Natural killer cell (primary cell): Measurements from ENCODE around the gene DNAJB14. TPM values are rescaled to one million over a fixed set of nuclear protein-coding genes. Genes with fewer than 3 reads are reported as not detected.
A peak's percentile ranks its signal among the peaks of the same experiment; 100 is the strongest.

Source experiments
- ATAC-seq, 3 donors: fragments of 150-1000 bp in 2 of 3; fragments of 200-7000 bp in 1 of 3; cut with Tn5 transposase; 1 replicate in 1 of 3; 2 replicates in 2 of 3; pipeline ENCODE4 v1.10.0; 2021; ENCODE audit warnings: mild to moderate bottlenecking in 2 of 3, moderate library complexity in 2 of 3
- DNase-seq, 2 donors: peaks; one replicate each; pipeline versions ENCODE4 v3.0.0 to v3.0.0-alpha.2; 2013 to 2021; ENCODE audit warnings: mixed read lengths in 1 of 2
- H3K27ac ChIP-seq: one replicate; pipeline ENCODE4 v1.5.1; 2013; ENCODE audit warnings: mild to moderate bottlenecking, low read length
- H3K27me3 ChIP-seq: one replicate; pipeline ENCODE4 v1.6.1; 2013; ENCODE audit warnings: low read length; ENCODE audit not compliant: control insufficient read depth, insufficient read depth
- H3K36me3 ChIP-seq: one replicate; pipeline ENCODE4 v1.6.1; 2013; ENCODE audit warnings: low read length; ENCODE audit not compliant: control insufficient read depth, insufficient read depth
- H3K4me1 ChIP-seq: one replicate; pipeline ENCODE4 v1.6.1; 2013; ENCODE audit warnings: low read length; ENCODE audit not compliant: control insufficient read depth, insufficient read depth
- H3K4me3 ChIP-seq: one replicate; pipeline ENCODE4 v1.5.1; 2013; ENCODE audit warnings: low read length
- H3K9me3 ChIP-seq: one replicate; pipeline ENCODE4 v1.6.1; 2013; ENCODE audit warnings: low read length; ENCODE audit not compliant: control insufficient read depth, insufficient read depth
- H3K27ac Mint-ChIP-seq, 2 donors: one replicate each; pipeline ENCODE4 v1.8.0; 2022; ENCODE audit warnings: mild to moderate bottlenecking in 2 of 2, mixed read lengths in 2 of 2, moderate library complexity in 1 of 2
- H3K27me3 Mint-ChIP-seq, 2 donors: one replicate each; pipeline ENCODE4 v1.8.0; 2022; ENCODE audit warnings: low read depth in 2 of 2, mixed read lengths in 2 of 2
- H3K36me3 Mint-ChIP-seq: one replicate; pipeline ENCODE4 v1.8.0; 2022; ENCODE audit warnings: mixed read lengths
- H3K4me1 Mint-ChIP-seq, 2 donors: one replicate each; pipeline ENCODE4 v1.8.0; 2022; ENCODE audit warnings: mixed read lengths in 2 of 2
- H3K4me3 Mint-ChIP-seq: one replicate; pipeline ENCODE4 v1.8.0; 2022; ENCODE audit warnings: mild to moderate bottlenecking, moderate library complexity, mixed read lengths
- H3K9me3 Mint-ChIP-seq, 2 donors: one replicate each; pipeline ENCODE4 v1.8.0; 2022; ENCODE audit warnings: mixed read lengths in 2 of 2
- WGBS: methylation state at CpG from one replicate; pipeline ENCODE4 v1.1.7; 2013; ENCODE audit warnings: missing lambda C conversion rate; ENCODE audit not compliant: insufficient coverage; 5-methylcytosine and 5-hydroxymethylcytosine counted together
- intact Hi-C: fragments of 100-400 bp; cut with micrococcal nuclease; formaldehyde crosslinking; loops from one replicate; pipeline ENCODE4 v1.14.2; 2022
- total RNA-seq, 4 donors: library from RNA; stranded (reverse); fragments of 120-200 nt in 1 of 4; gene quantifications; one replicate each; pipeline versions ENCODE4 v1.2.3 to v1.2.4, GENCODE V29; 2013 to 2022
- TF ChIP-seq, protein P1 (sequence below): fragments of 200-600 bp; IDR thresholded peaks from one replicate; pipeline ENCODE4 v1.8.0; 2022; ENCODE audit warnings: antibody characterized with exemption

Gene DNAJB14
- total RNA-seq, 3 donors from 2014 or later (not counting 1 experiment from before 2014, with no cell fraction given) = 81.0 to 90.0 (median 86.1) TPM

- Mint-ChIP-seq H3K9me3 (no peaks in the 10 kb centered on the region), H3K27me3 (peaks cover 10 to 37% of the 10 kb centered on the region in 2 donors), H3K4me1 (no peaks in the 10 kb centered on the region), H3K36me3 (peaks cover 26% of the 10 kb centered on the region), H3K27ac (no peak overlapping the region), H3K4me3 (no peak overlapping the region)
- Histone ChIP-seq H3K4me1 (no peaks in the 10 kb centered on the region), H3K36me3 (no peaks in the 10 kb centered on the region), H3K27ac (no peak overlapping the region), H3K4me3 (no peak overlapping the region), H3K9me3 (no peaks in the 10 kb centered on the region), H3K27me3 (no peaks in the 10 kb centered on the region)
- ATAC-seq (peak in 1 of 3 donors; percentile 27), DNase-seq (no peak)
- TF ChIP-seq, protein P1, sequence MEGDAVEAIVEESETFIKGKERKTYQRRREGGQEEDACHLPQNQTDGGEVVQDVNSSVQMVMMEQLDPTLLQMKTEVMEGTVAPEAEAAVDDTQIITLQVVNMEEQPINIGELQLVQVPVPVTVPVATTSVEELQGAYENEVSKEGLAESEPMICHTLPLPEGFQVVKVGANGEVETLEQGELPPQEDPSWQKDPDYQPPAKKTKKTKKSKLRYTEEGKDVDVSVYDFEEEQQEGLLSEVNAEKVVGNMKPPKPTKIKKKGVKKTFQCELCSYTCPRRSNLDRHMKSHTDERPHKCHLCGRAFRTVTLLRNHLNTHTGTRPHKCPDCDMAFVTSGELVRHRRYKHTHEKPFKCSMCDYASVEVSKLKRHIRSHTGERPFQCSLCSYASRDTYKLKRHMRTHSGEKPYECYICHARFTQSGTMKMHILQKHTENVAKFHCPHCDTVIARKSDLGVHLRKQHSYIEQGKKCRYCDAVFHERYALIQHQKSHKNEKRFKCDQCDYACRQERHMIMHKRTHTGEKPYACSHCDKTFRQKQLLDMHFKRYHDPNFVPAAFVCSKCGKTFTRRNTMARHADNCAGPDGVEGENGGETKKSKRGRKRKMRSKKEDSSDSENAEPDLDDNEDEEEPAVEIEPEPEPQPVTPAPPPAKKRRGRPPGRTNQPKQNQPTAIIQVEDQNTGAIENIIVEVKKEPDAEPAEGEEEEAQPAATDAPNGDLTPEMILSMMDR = no peak
- intact Hi-C loops = no loop called here
- 97% methylated on average over 12 of the region's 12 CpGs for WGBS
Measured at GRCh38 chr4:99971453-99972111, 25.2 kb upstream of the DNAJB14 start.

GRCh38 chr4:99968330-99968729, 21.9 kb upstream of the DNAJB14 start:
- Histone ChIP-seq H3K4me3 (no peak overlapping the region), H3K36me3 (no peaks in the 10 kb centered on the region), H3K4me1 (no peaks in the 10 kb centered on the region), H3K27ac (no peak overlapping the region), H3K9me3 (no peaks in the 10 kb centered on the region), H3K27me3 (no peaks in the 10 kb centered on the region)
- no peak overlapping the region for H3K4me3 Mint-ChIP-seq
- no peak for DNase-seq
- H3K27me3 Mint-ChIP-seq = peaks cover 3 to 11% of the 10 kb centered on the region in 2 donors
- no peaks in the 10 kb centered on the region for H3K9me3 Mint-ChIP-seq
- H3K36me3 Mint-ChIP-seq = peaks cover 8% of the 10 kb centered on the region
- no peak for ATAC-seq
- intact Hi-C loops = no loop called here
- WGBS = no CpG with 5 or more reads among the region's 1 CpG
- no peak overlapping the region for H3K27ac Mint-ChIP-seq
- TF ChIP-seq, protein P1 = no peak
- peaks cover 5 to 11% of the 10 kb centered on the region in 2 donors for H3K4me1 Mint-ChIP-seq

GRCh38 chr4:99966692-99967091, 20.3 kb upstream of the DNAJB14 start:
- Mint-ChIP-seq H3K36me3 (no peaks in the 10 kb centered on the region), H3K27me3 (no peaks in the 10 kb centered on the region), H3K27ac (no peak overlapping the region), H3K9me3 (no peaks in the 10 kb centered on the region), H3K4me1 (peaks cover 5 to 11% of the 10 kb centered on the region in 2 donors), H3K4me3 (no peak overlapping the region)
- Histone ChIP-seq H3K27ac (no peak overlapping the region), H3K4me3 (no peak overlapping the region), H3K9me3 (no peaks in the 10 kb centered on the region), H3K27me3 (no peaks in the 10 kb centered on the region), H3K4me1 (no peaks in the 10 kb centered on the region), H3K36me3 (no peaks in the 10 kb centered on the region)
- TF ChIP-seq, protein P1 = no peak
- DNase-seq (no peak), ATAC-seq (no peak)
- WGBS = 90% methylated on average over 2 of the region's 3 CpGs
- intact Hi-C loops = no loop called here
